ENCODE measurements around the gene RBM6. TPM values are rescaled to one million over a fixed set of nuclear protein-coding genes. Genes with fewer than 3 reads are reported as not detected.
"Not testable (repeated sequence)": the region's sequence is repeated elsewhere in the genome, so short reads cannot be mapped to it uniquely, and the experiment has no call there.

Gene RBM6
- total RNA-seq, 1 experiment from 2014 or later = 58.0 TPM

DNA sequence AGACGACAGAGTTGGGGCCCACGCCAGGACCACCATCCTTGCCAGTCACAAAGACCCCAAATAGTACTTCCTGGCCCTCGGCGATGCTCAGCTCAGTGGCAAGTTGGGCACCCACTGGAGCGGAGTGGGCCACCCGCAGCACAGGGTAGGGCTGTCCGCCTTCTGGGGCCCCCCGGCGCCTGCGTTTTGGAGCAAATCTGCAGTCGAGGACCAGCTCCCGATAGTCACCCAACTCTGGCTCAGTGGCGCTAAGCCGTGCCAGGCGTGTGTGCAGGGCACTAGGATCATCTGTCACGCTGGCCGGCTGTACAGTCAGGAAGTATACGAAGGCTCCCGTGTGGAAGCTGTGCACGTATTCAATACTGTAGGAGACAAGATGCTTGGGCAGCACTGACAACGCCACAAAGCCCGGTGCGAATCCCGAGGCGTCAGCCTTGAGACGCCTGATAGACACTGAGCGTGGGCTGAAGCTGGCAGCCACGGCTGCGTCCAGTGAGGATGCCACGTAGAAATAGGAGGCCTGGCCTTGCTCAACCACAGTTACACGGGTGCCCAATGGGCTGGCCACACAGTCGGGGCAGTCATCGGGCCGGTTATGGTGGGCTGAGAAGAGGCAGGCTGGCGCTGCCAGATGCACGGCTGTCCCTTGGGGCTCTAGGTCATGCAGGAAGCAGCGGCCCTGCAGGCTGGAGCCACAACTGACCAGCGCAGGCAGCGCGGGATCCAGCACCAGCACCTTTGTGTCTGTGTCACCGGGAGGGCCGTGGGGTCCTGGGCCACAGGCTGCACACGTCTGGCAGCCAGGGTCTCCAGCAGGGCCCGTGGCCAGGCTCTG lies 37.2 kb upstream of the RBM6 start:
- intact Hi-C loops (cut with micrococcal nuclease) = loop anchor here (5.0 kb wide), 1 partner anchor 180 kb away; the partner anchor contains the start of gene GMPPB
- TF ChIP-seq, protein P1, sequence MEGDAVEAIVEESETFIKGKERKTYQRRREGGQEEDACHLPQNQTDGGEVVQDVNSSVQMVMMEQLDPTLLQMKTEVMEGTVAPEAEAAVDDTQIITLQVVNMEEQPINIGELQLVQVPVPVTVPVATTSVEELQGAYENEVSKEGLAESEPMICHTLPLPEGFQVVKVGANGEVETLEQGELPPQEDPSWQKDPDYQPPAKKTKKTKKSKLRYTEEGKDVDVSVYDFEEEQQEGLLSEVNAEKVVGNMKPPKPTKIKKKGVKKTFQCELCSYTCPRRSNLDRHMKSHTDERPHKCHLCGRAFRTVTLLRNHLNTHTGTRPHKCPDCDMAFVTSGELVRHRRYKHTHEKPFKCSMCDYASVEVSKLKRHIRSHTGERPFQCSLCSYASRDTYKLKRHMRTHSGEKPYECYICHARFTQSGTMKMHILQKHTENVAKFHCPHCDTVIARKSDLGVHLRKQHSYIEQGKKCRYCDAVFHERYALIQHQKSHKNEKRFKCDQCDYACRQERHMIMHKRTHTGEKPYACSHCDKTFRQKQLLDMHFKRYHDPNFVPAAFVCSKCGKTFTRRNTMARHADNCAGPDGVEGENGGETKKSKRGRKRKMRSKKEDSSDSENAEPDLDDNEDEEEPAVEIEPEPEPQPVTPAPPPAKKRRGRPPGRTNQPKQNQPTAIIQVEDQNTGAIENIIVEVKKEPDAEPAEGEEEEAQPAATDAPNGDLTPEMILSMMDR (IDR thresholded peaks at IDR 0.05; ENCODE audit: unreplicated experiment) = no peak
- POLR2A ChIA-PET = interaction anchor here (1.0 to 5.1 kb wide), 8 partner anchors 13 to 402 kb away, joined by 3 to 30 read pairs (median 6); partner anchors contain the start of genes INKA1, IP6K1, MON1A and RBM6
- CTCF ChIA-PET = interaction anchor here (0.6 to 11.1 kb wide), 4 partner anchors 8 to 1632 kb away, joined by 3 to 143 read pairs (median 3); no protein-coding TSS in a partner anchor
- H3K36me3 Mint-ChIP-seq (ENCODE audit: insufficient read depth, unreplicated experiment) = peaks cover 6% of the 10 kb centered on the region
- H3K9me3 Mint-ChIP-seq (ENCODE audit: unreplicated experiment) = no peaks in the 10 kb centered on the region
- peak overlapping the region; percentile 73 for H3K4me3 Mint-ChIP-seq (ENCODE audit: unreplicated experiment)
- no peak for DNase-seq (ENCODE audit: unreplicated experiment)
- BruUV-seq (replicated peaks) = no TSS peak
- no peaks in the 10 kb centered on the region for H3K27me3 Mint-ChIP-seq (ENCODE audit: insufficient read depth, unreplicated experiment)
- H3K4me1 Mint-ChIP-seq (ENCODE audit: insufficient read depth, unreplicated experiment) = peaks cover 21% of the 10 kb centered on the region
- H3K27ac Mint-ChIP-seq (ENCODE audit: low read depth, unreplicated experiment) = no peak overlapping the region

DNA sequence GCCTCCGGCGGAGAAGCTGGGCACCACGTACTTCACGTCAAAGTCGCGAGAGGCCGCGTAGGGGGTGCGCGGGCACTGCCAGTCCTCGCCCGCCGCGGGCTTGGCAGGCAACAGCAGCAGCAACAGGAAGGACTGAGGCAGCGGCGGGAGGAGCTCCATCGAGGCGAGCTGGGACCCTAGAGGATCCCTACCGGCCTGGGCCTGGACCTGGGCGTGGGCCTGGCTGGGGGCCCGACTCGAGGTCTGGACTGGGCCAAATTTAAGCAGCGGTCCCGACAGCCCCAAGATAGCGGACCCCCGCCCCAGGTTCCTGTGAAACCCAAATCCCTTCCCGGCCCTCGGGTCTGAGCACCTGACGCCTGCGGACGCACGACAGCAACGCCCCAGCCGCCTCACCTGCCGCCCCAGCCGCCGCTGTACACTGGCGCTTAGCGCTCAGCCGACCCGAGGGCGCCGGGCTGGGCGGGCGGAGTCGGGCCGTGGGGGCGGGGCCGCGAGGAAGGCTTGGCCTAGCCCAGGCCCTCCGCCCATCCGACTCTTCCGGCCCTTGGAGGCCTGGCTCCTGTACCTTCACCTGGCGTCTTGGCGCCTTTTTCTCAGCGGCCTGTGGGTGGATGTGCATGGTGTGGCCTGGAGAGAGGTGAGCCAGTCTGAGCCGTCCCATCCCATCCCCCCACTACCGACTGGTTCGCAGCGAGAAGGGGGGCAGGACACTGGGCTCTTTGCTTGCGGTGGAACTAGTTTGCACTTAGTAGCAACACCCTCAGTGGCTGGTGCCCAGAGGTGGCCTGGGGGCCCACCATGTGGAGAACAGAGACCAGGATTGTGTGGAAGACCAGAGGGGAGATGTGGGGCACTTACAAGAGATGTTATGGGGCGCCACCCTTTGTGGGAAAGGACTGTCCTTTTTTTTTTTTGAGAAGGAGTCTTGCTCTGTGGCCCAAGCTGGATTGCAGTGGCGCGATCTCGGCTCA lies 36.2 kb upstream of the RBM6 start, which contains the start of gene MST1R:
Gene MST1R (minus strand): TSS at position 423 of the 974 bp plus-strand sequence. CDS start 264 bp downstream, at position 159.
- H3K27ac Mint-ChIP-seq (ENCODE audit: low read depth, unreplicated experiment) = peak within 1 kb of the TSS; percentile 61
- peak within 1 kb of the TSS; percentile 73 for H3K4me3 Mint-ChIP-seq (ENCODE audit: unreplicated experiment)
- no peaks in the 10 kb centered on the region for H3K9me3 Mint-ChIP-seq (ENCODE audit: unreplicated experiment)
- intact Hi-C loops (cut with micrococcal nuclease) = loop anchor here (5.0 kb wide), 1 partner anchor 181 kb away; the partner anchor contains the start of gene GMPPB
- TF ChIP-seq, protein P1 (IDR thresholded peaks at IDR 0.05; ENCODE audit: unreplicated experiment) = no peak
- no peaks in the 10 kb centered on the region for H3K27me3 Mint-ChIP-seq (ENCODE audit: insufficient read depth, unreplicated experiment)
- ChIA-PET CTCF (interaction anchor here (0.5 to 11.1 kb wide), 5 partner anchors 21 to 1633 kb away, joined by 3 to 143 read pairs (median 4); partner anchors contain the start of gene INKA1), POLR2A (interaction anchor here (1.1 to 5.1 kb wide), 3 partner anchors 36 to 104 kb away, joined by 5 to 30 read pairs (median 13); partner anchors contain the start of genes CDHR4, INKA1 and RBM6)
- peak; percentile 94 for DNase-seq (ENCODE audit: unreplicated experiment)
- TSS peak; percentile 63 for BruUV-seq (replicated peaks)
- peaks cover 21% of the 10 kb centered on the region for H3K4me1 Mint-ChIP-seq (ENCODE audit: insufficient read depth, unreplicated experiment)
- peaks cover under 1% of the 10 kb centered on the region for H3K36me3 Mint-ChIP-seq (ENCODE audit: insufficient read depth, unreplicated experiment)

DNA sequence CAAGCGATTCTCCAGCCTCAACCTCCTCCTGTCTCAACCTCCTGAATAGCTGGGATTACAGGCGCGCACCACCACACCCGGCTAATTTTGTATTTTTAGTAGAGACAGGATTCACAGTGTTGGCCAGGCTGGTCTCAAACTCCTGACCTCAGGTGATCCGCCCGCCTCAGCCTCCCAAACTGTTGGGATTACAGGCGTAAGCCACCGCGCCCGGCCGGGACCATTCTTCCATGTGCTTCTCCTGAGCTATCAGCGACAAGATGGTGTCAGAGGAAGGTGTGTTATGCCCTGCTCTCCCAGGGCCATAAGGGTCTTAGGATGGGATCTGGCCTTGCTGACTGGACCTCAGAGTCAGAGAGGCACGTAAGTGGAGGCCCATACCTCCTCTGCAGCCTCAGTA lies 35.5 kb upstream of the RBM6 start:
- intact Hi-C loops (cut with micrococcal nuclease) = loop anchor here (5.0 kb wide), 1 partner anchor 182 kb away; the partner anchor contains the start of gene GMPPB
- Mint-ChIP-seq H3K27ac (ENCODE audit: low read depth, unreplicated experiment) (peak overlapping the region; percentile 61), H3K4me1 (ENCODE audit: insufficient read depth, unreplicated experiment) (peaks cover 21% of the 10 kb centered on the region), H3K4me3 (ENCODE audit: unreplicated experiment) (peak overlapping the region; percentile 73)
- CTCF ChIA-PET = interaction anchor here (0.5 to 11.1 kb wide), 6 partner anchors 12 to 233 kb away, joined by 3 to 143 read pairs (median 22); partner anchors contain the start of gene INKA1
- not testable (repeated sequence) for H3K27me3 Mint-ChIP-seq (ENCODE audit: insufficient read depth, unreplicated experiment); DNase-seq (ENCODE audit: unreplicated experiment); H3K9me3 Mint-ChIP-seq (ENCODE audit: unreplicated experiment); BruUV-seq (replicated peaks); H3K36me3 Mint-ChIP-seq (ENCODE audit: insufficient read depth, unreplicated experiment)
- POLR2A ChIA-PET = interaction anchor here (0.6 to 3.4 kb wide), 2 partner anchors 105 to 343 kb away, joined by 3 to 13 read pairs; partner anchors contain the start of gene CDHR4
